ENCODE data around the gene QRICH1. TPM values are rescaled to one million over a fixed set of nuclear protein-coding genes. Genes with fewer than 3 reads are reported as not detected.
"Not testable (repeated sequence)": the region's sequence is repeated elsewhere in the genome, so short reads cannot be mapped to it uniquely, and the experiment has no call there.

QRICH1 gene
- polyA plus RNA-seq, 4 donors: 77.5 to 97.9 (median 82.8) TPM

DNA sequence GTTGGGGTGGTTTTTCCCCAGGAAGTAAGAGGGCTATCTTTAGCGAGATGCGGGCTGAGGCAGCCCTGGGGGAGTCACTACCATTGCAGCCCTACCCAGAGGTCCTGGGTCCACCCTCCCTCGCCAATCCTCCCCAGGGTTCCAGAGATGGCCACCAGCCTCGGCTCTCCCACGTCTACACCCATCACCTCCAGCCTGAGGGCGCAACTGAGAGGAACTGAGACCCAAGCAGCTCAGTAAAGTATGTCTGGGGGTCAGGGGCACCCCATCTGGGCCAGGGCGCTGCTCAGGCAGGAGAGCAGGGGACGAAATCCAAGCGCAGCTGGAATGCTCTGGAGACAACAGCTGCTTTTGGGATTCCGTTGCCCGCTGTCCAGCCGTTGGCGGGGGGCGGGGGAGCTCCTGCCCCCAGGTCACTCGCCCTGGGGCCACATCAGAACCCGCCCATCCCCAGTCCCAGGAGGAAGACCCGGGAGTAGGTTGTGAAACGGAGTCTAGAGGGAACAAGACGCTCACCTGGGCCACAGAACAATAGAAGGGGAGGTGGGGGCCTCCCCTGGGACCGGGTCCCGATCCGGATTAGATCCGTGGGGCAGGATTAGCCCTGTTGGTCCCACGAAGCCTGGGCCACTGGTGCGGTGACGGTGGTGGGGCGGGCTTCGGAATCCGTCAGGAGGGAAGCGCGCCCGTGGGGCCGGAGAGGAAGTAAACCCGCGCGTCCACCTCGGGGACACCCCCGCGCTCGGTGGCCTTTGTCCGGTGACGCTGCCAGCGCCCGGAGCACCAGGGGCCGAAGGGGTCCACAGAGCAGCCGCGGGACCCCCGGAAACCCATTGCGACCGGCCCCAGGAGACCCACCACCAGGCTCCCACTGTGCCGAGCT lies 73.3 kb downstream of the QRICH1 start:
- no peak for DNase-seq (ENCODE audit: low read depth in 4 of 4, low spot score in 2 of 4)

DNA sequence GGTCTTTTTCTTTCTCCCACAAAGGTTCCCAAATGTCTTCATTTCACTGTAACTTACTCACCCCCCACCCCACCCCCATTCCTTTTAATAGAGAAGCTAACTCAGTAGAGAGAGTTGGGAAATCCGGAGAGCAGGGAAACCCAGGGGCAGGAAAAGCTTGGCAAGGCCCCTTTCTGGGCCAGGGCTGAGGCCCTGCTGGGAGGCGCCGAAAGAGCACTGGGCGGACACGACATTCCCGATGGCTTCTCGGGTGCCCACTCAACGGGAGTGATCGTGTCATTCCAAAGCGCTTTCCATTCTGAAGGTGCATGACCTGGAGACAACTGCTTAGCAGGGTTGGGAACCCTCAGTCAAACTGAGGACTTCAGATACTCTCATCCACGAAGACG lies 73.9 kb downstream of the QRICH1 start:
- DNase-seq (ENCODE audit: low read depth in 4 of 4, low spot score in 2 of 4): no peak

DNA sequence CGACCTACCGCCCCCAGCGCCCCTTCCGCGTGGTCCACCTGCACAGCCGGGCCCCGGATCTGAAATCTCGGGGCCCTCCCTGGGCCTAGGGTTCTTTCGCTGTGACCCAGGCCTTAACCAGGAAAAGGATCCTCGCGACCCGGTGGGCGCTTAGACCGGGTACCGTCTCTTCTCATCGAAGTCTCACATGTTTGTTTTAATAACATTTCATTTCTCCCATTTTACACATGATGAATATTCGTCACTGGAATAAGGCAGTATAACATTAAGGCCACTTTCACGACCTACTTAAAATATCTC lies 75.2 kb downstream of the QRICH1 start:
- no peak for DNase-seq (ENCODE audit: low read depth in 4 of 4, low spot score in 2 of 4)

DNA sequence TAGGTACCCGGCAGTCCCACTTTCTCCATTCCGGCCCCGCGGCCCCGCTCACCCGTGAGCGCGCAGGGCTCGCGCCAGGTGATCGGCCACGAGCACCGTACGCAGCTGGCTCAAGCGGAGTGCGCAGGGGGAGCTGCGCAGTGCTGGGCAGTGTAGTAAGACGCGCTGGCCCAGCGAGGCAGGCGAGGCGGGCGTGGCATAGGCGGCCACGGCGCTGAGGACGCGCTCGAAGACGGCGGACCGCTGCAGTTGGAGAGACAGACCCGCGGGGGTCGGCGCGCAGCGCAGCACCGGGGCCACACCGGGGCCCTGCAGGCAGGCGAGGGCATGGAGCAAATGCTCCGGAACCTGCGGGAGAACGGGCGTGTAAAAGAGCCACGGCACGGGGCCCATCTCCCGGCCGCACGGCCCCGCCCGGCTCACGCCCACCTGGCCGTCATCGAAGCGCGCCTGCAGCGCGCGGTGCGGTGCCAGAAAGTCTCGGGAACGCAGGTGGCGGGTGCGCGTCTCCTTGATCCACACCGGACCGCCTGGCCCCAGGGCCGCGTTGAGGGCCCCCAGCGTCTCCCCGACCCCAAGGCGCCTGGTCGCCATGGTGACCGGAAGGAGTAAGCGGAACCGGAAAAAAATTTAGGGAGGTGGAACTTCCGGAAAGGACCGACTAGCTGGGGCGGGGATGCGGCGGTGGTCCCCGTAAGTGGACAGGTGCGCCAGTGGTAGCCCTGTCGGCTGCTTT lies 75.7 kb downstream of the QRICH1 start, which contains the start of gene DALRD3:
DALRD3 (minus strand) TSS at position 610 of the 736 bp plus-strand sequence; CDS start at position 594, 16 bp downstream.
- peak in 1 of 4 donors; percentile 71 for DNase-seq (ENCODE audit: low read depth in 4 of 4, low spot score in 2 of 4)

DNA sequence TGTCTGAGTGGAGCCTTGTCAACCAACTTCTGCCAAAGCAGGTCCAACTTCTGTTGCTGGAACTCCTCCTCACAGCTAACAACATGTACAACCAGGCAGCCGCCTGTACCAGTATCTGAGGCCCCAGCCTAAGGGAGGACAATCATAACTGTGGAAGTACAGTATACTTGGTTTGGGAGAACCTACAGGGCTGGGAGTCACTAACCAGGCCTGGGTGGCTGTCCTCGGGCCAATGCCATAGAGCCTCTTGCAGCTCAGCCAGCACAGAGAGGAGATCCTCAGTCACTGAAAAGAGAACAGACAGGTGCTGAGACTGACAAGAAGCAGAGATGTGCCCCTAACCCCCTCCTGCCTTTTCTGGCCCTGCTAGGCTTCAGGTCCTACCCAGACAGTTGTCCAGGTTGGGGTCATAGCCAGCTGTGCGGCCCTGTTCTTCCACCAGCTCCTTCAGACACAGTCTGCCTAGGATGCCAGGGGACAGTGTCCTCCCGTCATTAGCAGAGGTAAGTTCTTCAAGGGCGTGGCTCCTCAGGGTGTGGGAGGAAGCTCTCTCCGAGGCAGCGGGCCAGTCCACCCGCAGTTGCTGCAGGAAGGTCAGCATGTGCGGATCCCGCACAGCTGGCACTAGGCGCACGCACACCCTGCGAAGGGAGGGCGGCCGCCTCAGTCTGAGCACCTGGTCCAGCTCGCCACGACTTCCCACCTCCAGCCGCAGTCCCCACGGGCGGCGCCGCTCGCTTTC lies 76.5 kb downstream of the QRICH1 start:
- no peak for DNase-seq (ENCODE audit: low read depth in 4 of 4, low spot score in 2 of 4)

DNA sequence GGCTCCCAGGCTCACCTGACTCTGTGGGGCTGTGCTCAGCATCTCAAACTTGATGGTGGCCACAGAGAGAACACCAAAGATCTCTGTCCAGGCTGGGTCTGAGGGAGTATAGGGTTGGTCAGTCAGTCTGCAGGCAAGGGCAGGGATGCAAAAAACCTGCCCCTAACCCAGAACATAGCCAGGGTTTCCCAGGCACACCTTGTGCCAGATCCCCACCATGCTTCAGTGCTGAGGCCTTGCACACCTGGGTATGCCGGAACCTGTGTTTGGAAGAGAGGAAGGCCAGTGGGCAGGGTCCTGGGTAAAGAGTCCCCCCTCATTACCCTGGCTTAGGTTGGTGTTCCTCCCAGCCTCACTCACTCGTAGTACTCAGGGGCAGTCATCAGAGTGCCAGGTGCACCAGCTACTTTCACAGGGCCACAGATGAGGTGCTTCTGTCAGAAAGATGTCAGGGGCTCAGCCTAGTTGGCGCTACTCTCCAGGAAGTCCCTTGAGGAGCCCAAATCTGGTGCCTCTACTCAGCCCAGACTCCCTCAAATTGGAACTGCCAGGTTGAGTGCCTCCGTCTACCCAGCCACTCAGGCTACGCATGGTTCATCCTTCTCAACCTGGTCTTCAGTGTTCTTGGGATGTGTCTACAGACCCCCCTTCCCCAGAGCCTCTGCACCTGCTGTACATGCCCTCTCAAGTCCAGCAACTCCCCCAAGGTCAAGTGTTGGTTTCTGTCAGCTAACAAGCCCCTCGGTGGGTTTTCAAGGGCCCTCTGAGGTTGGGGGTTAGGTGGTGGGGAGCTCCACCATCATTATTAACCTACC lies 77.2 kb downstream of the QRICH1 start:
- no peak for DNase-seq (ENCODE audit: low read depth in 4 of 4, low spot score in 2 of 4)

DNA sequence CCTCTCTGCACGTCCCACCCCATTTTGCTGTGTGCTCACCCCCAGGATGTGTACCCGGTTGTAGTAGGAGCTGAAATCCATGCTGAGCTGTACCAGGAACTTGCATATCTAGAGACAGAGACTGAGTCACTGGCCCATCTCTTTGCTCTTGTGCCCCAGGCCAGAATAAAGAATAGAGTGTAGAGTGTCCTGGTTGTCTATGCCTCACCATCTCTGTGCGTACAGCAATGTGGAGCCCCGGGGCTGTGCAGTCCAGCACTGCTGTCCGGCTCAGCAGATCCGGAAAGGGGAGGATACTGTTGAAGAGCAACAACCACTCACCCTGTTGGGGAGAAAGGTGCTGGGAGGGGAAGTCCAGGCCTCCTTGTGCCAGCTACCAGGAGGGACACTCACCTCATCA lies 78.1 kb downstream of the QRICH1 start:
- DNase-seq (ENCODE audit: low read depth in 4 of 4, low spot score in 2 of 4): no peak

DNA sequence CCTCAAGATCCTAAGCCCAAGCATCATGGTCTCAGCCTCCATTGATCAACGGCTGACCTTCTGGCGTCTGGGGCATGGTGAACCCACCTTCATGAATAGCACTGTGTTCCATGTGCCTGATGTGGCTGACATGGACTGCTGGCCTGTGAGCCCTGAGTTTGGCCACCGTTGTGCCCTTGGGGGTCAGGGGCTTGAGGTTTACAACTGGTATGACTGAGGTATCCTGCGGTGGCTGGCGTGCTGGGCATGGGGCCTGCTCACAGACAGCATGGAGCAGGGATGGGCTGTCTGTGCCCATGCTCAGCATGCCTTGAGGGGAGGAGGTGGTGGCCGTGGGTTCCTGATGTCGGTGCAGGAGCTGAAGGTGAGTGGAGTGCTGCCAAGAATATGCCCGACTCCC lies 78.8 kb downstream of the QRICH1 start:
- no peak for DNase-seq (ENCODE audit: low read depth in 4 of 4, low spot score in 2 of 4)

DNA sequence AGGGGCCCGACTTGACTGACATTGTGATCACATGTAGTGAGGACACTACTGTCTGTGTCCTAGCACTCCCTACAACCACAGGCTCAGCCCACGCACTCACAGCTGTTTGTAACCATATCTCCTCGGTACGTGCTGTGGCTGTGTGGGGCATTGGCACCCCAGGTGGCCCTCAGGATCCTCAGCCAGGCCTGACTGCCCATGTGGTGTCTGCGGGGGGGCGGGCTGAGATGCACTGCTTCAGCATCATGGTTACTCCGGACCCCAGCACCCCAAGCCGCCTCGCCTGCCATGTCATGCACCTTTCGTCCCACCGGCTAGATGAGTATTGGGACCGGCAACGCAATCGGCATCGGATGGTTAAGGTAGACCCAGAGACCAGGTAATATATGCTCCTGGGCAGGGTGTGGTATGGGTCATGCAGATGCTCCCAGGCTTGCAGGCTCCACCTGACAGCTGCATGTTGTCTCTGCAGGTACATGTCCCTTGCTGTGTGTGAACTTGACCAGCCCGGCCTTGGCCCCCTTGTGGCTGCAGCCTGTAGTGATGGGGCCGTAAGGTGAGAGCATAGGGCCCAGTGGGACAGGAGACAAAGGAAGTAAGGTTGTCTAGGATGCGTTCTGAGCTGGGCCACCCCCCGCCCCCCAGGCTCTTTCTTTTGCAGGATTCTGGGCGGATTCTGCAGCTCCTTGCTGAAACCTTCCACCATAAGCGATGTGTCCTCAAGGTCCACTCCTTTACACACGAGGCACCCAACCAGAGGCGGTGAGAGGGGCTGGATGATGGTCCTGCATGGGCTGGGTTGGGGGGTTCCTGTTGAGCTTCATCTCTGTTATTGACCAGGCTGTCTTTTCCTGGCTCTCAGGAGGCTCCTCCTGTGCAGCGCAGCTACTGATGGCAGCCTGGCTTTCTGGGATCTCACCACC lies 79.9 kb downstream of the QRICH1 start:
- DNase-seq (ENCODE audit: low read depth in 4 of 4, low spot score in 2 of 4): no peak

DNA sequence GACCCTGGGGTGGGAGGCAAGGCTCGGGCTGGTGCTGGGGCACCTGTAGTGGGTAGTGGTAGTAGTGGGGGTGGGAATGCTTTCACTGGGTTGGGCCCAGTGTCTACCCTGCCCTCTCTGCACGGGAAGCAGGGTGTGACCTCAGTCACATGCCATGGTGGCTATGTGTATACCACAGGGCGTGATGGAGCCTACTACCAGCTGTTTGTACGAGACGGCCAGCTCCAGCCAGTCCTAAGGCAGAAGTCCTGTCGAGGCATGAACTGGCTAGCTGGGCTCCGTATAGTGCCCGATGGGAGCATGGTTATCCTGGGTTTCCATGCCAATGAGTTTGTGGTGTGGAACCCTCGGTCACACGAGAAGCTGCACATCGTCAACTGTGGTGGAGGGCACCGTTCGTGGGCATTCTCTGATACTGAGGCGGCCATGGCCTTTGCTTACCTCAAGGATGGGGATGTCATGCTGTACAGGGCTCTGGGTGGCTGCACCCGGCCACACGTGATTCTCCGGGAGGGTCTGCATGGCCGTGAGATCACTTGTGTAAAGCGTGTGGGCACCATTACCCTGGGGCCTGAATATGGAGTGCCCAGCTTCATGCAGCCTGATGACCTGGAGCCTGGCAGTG lies 80.6 kb downstream of the QRICH1 start:
- DNase-seq (ENCODE audit: low read depth in 4 of 4, low spot score in 2 of 4): no peak

DNA sequence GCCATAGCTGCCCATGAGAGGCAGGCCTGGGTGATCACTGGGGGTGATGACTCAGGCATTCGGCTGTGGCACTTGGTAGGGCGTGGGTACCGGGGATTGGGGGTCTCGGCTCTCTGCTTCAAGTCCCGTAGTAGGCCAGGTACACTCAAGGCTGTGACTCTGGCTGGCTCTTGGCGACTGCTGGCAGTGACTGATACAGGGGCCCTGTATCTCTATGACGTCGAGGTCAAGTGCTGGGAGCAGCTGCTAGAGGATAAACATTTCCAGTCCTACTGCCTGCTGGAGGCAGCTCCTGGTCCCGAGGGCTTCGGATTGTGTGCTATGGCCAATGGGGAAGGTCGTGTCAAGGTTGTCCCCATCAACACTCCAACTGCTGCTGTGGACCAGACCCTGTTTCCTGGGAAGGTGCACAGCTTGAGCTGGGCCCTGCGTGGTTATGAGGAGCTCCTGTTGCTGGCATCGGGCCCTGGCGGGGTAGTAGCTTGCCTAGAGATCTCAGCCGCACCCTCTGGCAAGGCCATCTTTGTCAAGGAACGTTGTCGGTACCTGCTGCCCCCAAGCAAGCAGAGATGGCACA lies 81.3 kb downstream of the QRICH1 start:
- DNase-seq (ENCODE audit: low read depth in 4 of 4, low spot score in 2 of 4): no peak

DNA sequence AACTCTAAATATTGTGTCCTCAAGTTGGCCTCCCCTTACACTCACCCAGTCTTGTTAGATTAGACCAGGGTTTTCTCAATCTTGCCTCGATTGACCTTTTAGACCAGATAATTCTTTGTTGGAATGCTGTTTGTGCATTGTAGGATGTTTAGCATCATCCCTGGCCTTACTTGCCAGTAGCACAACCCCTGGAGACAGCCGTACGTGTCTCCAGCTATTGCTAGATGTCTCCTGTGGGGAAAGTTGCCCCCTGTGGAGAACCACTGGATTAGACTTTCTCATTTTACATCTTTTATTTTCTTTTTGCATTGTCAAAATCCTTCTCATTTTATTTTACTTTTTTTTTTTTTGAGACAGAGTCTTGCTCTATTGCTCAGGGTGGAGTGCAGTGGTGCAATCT lies 84.5 kb downstream of the QRICH1 start:
- no peak for DNase-seq (ENCODE audit: low read depth in 4 of 4, low spot score in 2 of 4)

DNA sequence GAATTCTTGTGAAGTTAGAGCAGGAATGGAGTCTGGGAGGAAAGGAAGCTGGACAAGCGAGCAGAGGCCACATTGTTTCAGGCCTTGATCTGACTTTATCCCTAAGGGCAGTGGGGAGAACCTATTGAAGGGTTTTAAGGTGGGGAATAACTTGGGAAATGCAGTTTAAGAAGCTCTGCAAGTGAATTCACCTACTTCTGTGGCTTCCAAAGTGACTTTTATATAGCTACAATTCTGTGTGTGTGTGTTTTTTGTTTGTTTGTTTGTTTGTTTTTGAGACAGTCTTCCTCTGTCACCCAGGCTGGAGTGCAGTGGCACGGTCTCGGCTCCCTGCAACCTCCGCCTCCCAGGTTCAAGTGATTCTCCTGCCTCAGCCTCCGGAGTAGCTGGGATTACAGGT lies 85.2 kb downstream of the QRICH1 start:
- DNase-seq (ENCODE audit: low read depth in 4 of 4, low spot score in 2 of 4): not testable (repeated sequence)

DNA sequence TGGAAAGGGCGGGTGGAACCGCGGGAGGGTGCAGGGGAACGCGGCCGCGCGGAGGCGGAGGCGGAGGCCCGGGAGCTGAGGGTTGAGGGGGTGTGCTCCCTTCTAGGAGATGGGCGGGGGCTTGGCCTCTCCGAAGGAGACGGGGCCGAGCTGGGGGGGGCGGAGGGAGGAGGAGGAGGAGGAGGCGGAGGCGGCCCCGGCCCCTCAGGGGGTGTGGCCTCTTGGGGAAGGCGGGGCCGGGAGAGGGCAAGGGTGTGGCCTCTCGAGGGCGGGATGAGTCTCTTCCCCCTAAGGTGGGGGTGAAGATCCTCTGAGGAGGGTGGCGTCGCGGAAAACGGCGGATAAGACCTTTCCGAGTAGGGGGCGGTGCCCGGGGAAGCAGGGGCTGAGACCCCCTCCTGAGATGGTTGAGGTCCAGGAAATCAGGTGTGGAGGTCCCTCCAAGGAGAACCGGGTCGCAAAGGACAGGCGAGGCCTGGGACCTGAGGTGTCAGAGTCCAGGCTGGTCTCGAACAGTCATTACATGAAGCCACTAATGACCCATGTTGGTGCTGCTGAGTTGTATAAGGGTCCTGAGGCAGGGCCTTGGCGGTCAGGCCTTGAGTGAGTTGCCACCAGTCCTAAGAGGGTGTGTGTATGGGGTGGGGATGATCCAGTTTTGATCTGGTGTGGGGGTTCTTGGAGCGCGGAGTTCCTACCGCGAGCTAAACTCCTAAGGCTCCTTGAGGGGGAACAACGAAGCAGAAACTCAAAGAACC lies 85.9 kb downstream of the QRICH1 start:
- peak in 1 of 4 donors; percentile 72 for DNase-seq (ENCODE audit: low read depth in 4 of 4, low spot score in 2 of 4)

DNA sequence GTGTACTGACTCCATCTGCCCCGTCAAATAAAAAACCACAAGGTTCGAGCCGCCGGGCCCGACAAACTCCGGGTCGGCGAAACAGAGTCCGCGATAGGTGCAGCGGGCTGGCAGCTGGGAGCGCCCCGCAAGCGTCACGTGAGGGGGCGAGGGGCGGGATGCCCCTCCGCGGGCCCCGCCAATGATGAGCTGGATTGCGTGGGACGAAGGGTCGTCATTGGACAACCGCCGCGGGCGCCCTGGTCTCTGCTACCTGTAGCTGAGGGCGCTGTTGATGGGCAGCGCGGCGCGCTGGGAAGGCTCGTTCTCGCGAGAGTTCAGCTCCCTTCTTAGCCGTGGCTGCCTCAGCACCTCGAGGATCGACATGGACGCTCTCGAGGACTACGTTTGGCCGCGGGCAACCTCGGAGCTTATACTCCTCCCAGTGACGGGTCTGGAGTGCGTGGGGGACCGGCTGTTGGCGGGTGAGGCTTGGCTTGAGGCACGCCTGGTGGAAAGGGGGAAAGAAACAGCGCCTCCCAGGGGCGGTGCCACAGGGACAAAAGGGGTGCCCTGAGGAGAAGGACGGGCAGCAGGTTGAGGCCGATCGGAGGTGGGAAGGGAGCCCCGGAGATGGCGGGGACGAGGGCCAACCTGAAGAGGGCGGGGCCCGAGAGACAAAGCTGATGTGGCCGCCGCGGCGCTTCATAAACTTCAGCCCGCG lies 86.7 kb downstream of the QRICH1 start, which contains the start of gene WDR6:
WDR6 (plus strand) TSS at position 324 of the 703 bp plus-strand sequence; CDS start at position 365, 41 bp downstream.
- peak; percentile 87 to 95 (median 92) for DNase-seq (ENCODE audit: low read depth in 4 of 4, low spot score in 2 of 4)

DNA sequence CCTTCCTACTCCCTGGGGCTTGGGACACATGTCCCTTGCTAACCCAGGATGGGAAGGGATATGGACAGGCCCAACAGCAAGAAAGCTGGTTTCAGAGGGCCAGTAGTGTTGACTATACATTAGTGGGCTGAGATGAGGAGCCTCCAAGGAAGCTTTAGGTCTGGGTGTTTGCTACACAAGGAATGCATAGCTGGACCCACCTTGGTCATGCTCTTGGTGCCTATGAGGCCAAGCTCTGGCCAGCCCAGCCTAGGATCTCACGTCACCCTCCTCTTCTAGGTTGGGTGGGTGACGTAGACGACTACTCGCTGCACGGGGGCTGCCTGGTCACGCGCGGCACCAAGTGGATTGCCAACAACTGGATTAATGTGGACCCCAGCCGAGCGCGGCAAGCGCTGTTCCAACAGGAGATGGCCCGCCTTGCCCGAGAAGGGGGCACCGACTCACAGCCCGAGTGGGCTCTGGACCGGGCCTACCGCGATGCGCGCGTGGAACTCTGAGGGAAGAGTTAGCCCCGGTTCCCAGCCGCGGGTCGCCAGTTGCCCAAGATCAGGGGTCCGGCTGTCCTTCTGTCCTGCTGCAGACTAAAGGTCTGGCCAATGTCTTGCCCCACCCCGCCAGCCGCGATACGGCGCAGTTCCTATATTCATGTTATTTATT lies 87.3 kb downstream of the QRICH1 start:
- DNase-seq (ENCODE audit: low read depth in 4 of 4, low spot score in 2 of 4): no peak

DNA sequence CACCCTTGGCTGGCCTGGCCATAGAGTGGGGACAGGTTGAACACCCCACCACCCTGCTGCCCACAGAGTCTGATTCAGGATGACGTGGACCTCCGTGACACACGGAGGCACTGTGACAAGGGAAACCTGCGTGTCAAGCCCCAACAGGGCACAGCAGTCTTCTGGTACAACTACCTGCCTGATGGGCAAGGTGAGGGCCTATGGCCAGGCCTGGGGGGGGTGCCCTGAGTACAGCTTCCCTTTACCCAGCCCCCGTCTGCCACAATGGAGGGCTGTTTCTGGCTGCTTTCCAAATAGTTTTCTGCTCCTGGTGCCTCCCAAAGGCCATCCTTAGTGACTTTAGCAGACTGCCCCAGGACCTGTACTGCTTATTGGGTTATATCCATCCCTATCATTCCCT lies 87.9 kb downstream of the QRICH1 start:
- DNase-seq (ENCODE audit: low read depth in 4 of 4, low spot score in 2 of 4): no peak
